Measurements from ENCODE around the gene SOS1.
"Not testable (repeated sequence)": the region's sequence is repeated elsewhere in the genome, so short reads cannot be mapped to it uniquely, and the experiment has no call there.

SOS1 gene

DNA sequence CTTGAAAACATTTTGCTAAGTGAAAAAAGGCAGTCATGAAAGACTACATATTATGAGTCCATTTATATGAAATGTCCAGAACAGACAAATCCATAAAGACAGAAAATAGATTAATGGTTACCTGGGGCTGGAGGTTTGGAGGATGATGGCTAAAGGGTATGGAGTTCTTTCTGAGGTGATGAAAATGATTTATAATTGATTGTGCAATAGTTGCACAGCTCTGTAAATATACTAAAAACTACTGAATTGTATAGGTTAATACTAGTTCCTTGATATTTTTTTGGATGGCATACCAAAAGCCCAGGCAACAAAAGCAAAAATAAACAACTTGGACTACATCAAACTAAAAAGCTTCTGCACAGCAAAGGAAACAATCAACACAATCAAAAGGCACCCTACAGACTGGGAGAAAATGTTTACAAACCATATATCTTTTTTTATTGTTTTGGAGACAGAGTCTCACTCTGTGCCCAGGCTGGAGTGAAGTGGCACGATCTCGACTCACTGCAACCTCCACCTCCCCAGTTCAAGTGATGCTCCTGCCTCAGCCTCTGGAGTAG is 21.5 kb downstream of the SOS1 start:
- DNase-seq, result no peak

DNA sequence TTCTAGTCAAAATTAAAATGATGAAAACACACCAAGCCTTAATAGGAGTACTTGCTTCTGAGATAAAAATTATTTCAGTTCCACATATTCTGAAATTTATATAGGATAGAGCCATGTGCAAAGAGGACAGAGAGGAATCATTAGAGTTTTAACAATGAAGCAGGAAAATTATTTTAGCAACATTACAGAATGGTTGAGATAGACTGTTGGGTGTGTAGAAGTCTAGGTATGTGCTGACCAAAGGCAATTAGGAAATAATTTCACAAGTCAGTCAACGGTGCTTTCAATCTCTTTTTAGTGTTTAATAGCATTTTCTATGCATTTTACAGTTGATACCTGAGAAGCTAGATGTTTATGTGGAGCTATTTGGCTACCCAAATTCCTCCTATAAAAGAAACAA is 25.2 kb downstream of the SOS1 start:
- DNase-seq, result no peak

DNA sequence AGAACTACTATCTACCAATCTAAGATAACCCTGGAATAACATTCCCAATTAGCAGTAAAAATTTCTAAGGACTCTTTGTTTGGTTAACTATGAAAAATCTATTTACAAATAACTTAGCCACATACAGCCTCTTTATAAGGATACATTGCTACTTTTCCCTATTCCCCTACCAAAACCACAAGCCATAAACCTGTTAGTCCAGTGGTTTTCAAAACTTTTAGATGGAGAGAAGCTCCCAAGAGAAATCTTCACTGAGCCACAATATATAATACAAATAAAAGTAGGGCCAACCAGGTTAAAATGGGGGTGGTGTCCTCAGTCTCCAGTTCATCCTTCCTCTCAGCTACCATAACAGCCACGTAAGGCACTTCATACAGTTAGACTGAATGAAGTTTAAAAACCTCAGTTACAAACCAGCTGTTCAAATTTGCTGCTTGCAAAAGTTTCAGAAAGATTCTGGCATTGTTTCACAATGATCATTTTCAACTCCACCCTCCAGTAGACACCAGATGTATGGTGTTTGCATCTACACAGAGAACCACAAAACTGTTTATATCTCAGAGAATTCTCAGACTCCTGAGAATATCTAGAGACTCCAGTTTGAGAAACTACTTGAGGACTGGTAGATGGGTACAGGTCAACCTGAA is 26.0 kb downstream of the SOS1 start:
- DNase-seq, result no peak

DNA sequence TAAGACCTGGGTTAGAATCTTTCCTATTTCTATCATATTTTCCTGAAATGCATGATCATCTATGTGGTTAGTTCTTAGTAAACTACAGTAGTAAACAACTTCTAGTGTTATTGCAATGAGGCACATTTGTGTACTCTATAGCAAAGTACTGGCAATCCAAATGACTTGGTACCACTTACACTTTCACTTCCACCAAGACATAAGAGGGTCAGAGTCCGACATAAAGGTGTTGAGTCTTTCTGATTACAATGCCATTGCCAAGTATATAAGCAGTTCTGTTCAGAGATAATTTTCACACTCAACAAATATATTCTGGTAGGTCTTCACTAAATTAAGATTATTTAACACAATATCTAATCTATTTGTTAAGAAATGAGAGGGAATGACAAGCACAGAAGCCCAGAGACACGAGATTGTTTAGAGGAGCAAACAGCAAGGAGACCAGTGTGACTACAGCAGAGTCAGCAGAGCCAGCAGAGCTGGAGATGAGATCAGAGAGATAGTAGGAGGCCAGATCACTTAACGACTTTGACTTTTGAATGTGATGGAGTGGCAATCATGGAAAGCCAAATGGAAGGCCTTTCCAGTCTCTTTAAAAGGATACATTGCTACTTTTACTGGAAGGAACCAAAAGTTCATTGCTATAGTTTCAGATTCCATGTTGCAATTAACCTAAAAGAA is 27.5 kb downstream of the SOS1 start:
- peak; percentile 67 for DNase-seq

DNA sequence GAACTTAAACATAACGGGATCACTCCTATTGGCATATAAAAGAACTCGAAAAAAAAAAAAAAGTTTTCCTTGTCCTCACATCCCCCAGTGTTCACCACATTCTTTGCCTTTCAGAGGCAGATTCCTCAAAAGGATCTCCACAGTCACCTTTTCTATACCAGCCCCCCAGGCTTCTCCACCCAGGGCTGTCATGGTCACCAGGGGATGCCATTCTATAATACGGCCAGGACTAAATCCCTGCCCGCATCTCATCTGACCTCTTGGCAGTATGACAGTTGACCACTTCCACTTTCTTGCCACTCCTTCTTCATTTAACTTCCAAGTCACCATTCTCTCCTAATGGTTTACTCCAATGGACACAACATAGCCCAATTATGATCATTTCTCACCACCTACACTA is 29.3 kb downstream of the SOS1 start:
- no peak for DNase-seq

DNA sequence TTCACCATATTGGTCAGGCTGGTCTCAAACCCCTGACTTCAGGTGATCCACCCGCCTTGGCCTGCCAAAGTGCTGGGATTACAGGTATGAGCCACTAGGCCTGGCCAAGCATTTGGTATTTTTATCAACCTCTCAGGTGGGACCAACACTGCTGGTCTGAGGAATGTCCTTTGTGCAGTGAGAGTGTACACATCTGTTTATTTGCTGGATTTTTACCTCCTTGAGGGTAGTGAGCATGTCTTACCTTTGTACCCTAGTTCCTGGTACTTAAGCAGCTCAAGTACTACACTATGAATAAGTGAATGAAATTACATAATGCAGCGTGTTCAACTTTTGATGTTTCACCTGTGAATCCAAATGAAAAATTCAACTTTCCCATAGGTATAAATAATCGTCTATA is 29.8 kb downstream of the SOS1 start:
- no peak for DNase-seq

DNA sequence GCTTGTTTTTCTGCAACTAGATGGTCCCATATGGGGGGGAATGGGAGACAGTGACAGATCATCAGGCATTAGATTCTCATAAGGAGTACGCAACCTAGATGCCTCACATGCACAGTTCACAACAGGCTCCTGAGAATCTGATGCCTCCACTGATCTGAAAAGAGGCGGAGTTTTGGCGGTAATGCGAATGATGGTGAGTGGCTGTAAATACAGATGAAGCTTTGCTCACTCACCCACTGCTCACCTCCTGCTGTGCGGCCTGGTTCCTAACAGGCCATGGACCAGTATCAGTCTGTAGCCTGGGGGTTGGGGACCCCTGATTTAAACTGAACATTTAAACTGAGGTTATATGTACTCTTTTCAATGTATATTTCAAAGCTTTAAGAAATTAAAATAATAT is 40.7 kb downstream of the SOS1 start:
- no peak for DNase-seq

DNA sequence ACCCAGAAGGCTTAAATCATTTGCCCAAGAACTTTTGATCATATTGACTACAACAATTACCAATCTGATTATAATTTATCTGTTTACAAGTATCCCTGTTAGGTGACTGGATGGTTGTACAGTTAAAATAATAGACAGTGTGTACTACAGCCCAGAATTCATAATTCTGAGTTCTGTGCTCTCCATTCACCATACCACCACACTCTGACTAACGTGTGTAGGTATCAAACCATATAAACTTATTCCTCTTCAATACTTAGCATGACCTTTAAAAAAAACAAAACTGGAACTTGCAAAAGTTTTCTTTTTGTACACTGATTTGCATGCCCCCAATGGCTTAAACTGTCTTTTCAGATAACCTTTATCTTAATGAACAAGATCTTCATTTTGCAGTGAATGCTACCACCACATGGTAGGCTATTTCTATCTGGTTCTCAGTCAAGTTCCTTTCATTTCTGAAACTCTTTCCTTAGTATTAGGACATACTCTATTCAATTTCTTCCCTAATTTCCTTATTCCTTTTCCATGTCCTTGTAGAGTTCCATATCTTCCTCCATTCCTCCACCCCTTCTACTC is 50.9 kb downstream of the SOS1 start:
- DNase-seq, result no peak

DNA sequence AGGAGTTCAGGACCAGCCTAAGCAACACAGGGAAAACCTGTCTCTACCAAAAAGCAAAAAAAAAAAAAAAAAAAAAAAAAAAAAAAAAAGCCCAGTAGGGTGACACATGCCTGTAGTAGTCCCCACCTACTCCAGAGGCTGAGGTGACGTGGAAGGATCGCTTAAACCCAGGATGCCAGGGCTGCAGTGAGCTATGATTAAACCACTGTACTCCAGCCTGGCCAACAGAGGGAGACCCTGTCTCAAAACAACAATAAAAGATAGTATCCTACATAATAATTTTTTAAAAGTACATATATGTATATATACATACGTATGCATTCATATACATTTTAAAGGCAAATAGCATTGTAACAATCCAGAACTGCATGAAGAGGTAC is 51.7 kb downstream of the SOS1 start:
- DNase-seq, result no peak

DNA sequence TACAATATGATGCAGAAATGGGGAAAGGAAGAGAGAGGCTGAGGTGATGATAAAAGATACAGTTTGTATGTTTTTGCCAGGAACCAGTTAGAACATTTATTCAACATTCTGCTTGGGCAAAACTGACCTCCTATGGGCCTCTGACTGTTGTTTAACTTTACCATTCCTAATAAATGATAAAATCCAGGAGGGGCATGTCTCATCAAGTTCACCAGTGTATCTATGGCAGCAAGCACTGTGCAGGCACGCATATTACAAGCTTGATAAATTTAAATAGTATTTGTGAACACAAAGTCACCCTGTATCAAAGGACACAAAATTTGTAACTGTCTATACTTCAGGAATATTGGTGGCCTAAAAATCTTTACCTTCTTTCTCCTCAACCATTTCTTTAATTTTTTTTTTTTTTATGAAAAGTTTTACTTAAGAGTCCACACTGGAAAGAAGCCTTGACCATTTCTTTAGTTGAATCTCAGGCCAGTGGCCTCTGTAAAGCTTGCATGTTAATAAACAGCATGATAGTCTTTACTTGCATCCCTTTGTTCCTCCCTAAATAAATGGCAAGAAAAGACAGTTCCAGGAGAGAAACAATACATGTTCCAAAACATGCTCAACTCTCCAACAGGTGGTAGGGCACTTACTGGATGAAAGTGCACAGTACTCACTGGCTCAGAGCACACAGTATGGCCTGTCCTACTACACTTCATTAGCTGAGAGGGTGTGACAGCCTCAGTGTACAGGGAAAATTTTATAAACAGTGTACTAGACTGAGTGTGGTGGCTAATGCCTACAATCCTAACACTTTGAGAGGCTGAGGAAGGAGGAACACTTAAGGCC is 52.3 kb downstream of the SOS1 start:
- DNase-seq, result no peak

DNA sequence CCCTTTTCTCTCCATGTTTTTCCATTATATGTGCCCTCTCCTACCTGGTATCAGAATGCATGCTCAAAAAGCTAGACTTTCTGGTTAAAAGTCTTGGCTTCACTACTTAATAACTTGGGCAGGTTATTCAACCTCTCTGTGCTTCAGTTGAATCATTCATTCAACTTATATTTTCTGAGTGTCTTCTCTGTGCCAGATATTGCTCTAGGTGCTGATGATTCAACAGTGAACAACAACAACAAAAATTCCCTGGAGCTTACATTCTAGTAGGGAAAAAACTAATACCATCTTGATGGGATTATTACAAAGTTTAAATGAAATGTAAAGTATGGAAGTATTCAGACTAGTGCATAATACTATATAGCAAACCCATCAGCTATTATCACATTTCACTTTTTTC is 55.2 kb downstream of the SOS1 start:
- no peak for DNase-seq

DNA sequence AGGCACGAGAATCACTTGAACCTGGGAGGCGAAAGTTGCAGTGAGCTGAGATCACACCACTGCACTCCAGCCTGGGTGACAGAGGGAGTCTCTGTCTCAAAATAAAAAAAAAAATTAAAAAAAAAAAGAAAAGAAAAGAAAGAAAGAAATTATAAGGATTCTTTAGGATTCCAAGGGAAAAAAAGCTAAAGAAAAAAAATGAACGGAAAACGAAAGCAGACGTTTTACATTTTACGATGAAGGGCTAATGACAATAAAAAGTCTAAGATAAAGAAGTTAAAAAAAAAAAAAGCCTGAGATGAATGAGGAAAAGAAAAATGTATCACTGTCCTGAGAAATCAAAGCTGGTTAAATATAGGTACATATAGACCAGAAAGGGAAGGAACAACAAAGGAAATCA is 58.5 kb downstream of the SOS1 start:
- DNase-seq, result no peak

DNA sequence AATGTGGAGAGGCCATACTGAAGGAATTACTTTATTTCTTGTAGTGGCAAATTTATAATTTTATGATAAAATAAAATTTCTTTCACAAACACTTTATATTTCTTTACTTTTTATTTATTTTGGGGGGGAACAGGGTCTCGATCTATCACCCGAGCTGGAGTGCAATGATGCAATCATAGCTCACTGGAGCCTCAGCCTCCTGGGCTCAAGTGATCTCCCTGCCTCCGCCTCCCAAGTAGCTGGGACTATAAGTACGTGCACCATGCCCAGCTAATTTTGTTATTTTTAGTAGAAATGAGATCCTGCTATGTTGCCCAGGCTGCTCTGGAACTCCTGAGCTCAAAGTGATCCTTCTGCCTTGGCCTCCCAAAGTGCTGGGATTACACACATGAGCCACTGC is 59.6 kb downstream of the SOS1 start:
- no peak for DNase-seq

DNA sequence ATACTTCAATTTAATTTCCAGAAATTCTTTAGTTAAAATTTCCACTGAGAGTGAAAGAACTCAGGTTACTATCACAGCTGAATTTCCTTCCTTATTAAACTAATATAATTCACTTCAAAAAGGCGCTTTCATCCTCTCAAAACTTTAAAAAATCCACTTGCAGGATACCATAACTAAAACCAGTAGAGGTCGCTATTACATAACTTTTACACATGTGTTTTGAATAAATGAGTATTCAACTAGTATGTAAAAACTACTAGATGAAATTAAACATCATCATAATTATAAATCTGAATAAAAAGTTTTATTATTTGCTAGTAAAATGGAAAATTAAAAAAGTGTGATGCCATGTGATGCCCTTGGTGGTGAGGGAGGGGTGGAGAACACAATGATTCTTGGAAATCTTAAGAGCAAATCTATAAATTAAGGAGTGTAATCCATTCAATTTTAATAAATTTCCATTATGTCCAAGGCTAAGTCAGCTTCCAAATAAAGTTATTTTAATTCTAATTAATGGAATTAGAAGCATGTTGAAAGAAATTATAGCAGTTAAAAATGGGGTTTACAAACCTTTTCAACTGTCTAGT is 61.4 kb downstream of the SOS1 start:
- DNase-seq, result no peak

DNA sequence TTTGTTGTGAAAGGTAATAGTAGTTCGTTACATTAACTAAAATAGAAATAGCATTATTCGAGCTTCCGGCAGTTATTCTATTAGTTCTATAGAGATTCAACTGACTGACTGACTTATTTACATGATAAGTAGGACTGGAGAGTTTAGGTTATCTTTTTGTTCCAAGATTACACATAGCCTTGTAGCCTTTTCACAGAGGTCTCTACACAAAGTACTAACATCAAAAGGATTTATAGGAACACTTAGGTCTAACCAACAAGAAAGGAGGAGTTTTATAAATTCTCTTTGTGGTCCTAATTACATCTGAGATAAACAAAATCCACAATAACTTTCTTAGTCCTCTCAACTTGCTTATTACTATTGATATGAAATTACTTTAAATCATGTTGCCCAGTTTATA is 62.8 kb downstream of the SOS1 start:
- DNase-seq, result no peak

DNA sequence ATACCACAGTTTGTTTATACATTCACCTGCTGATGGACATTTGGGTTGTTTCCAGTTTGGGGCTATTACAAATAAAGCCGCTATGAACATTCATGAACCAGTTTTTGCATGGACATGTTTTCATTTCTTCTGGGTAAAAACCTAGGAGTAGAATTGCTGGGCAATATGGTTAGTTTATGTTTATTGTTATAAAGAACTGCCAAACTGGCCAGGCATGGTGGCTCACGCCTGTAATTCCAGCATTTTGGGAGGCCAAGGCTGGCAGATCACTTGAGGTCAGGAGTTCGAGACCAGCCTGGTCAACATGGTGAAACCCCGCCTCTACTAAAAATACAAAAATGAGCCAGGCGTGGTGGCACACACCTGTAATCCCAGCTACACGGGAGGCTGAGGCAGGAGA is 68.2 kb downstream of the SOS1 start:
- DNase-seq, result not testable (repeated sequence)

DNA sequence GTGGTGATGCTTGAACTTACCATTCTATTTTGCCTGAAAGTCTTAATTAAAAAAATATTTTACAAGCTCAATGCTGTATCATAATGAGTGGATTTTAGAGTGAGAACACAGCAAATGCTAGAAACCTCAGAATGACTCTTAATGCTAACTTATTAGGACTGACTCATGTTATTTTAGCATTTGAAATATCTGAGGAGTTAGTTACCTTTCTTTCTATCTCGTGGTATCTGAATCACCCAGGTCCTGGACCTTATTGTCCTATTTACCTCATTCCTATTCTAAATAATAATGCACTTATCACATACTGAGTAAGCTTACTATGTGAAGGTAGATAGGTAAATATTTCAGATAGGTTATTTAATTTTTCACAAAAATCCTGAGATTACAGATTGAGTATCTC is 70.7 kb downstream of the SOS1 start:
- DNase-seq, result no peak

DNA sequence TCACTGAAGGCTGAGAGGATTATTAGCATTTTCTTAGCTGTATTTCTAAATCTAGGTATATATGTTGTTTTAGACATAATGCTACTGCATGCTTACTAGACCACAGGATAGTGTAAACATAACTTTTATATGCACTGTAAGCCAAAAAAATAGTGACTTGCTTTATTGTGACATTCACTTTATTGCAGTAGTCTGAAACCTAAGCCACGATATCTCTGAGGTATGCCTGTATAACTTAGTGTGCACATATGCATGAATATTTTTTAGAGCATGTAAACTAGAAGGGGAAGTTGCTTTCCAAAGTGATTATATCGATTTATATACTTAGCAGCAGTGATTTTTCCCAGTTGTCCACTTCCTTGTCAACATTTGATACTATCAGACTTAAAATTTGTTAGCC is 81.8 kb downstream of the SOS1 start:
- no peak for DNase-seq

DNA sequence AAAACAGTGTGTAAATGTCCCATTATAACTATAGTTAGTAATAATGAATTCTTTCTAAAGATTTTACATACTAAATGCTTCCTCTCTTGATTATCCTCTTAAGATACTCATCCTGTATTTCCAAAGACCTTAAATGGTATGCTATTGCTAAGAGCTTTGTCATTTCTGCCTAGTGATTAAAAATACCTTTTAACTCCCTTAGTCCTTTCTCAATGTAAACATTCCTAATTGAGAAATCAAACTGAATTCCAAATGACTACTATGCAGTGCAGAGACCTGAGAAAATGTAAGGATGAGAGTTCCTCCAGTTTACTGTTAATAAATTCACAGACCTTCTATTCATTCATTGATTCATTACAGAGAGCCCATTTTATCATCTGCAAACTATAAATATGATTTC is 86.9 kb downstream of the SOS1 start:
- DNase-seq, result no peak

DNA sequence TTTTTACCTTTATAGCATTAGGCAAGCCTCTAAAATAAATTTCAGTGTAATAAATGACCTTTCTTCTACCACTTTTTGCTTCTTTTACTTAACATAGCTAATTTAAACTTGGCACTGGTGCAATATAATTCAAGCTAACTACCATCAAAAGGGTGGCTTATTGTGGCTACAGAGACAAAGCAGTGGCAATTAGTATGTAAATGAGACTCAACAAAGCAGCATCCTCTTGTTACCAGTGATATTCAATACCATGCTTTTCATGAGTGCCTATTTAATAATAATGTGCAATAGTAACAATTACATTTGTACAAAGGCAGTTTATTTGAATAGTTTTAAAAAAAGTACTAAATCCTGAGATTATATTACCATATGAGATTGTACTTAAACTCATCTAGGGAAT is 93.4 kb downstream of the SOS1 start:
- no peak for DNase-seq

DNA sequence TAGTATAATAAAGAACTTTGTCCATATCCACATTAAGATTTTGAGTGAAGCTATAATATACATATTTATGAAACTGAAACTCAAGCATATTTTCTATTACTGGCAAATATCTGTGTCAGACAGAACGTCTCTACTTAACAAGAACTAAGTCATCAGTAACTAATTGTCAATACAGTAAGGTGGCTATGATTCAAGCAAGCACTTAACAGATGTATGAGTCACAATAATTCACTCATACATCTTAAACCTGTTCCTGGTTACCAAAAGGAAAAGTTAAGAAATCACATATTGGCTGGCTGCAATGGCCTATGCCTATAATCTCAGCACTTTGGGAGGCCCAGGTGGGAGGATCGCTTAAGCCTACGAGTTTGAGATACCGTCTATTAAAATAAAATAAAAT is 96.0 kb downstream of the SOS1 start:
- no peak for DNase-seq

DNA sequence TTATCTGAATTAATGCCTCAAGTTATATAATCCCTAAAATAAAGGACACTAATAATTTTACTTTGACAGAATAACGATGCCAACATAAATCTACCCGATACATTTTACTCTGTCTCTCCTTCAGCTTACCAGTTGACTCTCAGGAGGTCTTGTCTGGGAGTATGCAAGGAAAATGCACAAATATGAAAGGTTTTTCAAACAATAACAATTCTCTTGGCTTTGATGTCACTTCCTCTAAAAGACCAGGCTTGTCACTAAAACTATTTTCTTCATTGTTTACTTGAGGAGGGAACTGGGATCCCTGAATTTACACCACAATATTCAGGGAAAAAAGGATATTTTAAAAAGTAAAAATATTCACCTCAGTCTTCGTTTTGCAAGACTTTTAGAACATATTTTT is 97.2 kb downstream of the SOS1 start:
- DNase-seq, result no peak

DNA sequence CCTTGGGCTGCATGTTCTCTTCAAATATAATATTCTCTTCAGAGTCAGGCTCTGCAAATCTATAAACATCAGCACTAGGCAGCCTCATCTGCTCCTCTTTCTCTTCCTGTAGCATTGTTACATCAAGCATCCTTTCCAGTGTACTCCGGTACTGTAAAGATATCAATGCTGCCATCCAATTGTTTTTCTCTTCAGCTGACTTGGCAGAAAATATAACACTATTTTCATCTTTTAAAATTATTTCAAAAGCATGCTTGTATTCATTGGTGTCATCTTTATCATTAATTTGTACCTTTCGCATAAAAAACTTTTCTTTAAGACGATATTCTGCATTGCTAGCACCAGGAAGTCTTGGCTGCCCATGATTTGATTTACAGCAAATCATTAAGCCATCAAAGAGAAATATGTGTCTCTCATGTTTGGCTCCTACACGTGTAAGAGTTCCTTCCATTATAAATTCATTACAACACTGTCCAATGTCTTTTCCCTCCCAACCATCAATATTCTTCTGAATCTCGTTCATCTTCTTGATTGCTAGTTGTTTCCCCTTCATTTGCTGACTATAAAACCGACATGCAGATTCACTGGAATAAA is 98.1 kb downstream of the SOS1 start:
- DNase-seq, result no peak

All from islet precursor cell (in vitro differentiated cells).